K562 (cell line): Measurements from ENCODE around the gene MVB12B. TPM values are rescaled to one million over a fixed set of nuclear protein-coding genes. Genes with fewer than 3 reads are reported as not detected.
A peak's percentile ranks its signal among the peaks of the same experiment; 100 is the strongest.

ENCODE experiments used
- ATAC-seq: fragments of 200-7000 bp; cut with Tn5 transposase; 3 replicates; pipeline ENCODE4 v1.9.1; 2020; ENCODE audit warnings: moderate library complexity
- BruUV-seq: library from RNA; stranded (reverse); fragments of 400-500 nt; replicated peaks from 2 replicates; lab custom pipeline; 2021; lab: Mats Ljungman, UMichigan
- CTCF ChIA-PET: fragments of 300-600 bp; formaldehyde crosslinking; extraction: SDS; loops from one replicate; lab custom pipeline; 2021; ENCODE audit warnings: low intra/inter-chr PET ratio; lab: Yijun Ruan, JAX
- POLR2A ChIA-PET: fragments of 300-600, 350-650 bp; sonication (Branson Sonifier 250); formaldehyde crosslinking; extraction: SDS; loops from one replicate; lab custom pipeline; 2021; ENCODE audit warnings: antibody characterized with exemption, inconsistent platforms; lab: Yijun Ruan, JAX
- DNase-seq, 4 experiments: peaks; one replicate each; pipeline versions ENCODE4 v3.0.0 to v3.0.0-alpha.2; 2011 to 2018; ENCODE audit warnings: low spot score in 3 of 4, mixed read lengths in 3 of 4; ENCODE audit errors: extremely low read depth in 1 of 4
- FAIRE-seq: peaks from 2 replicates; lab custom pipeline; 2011; peaks lifted over from hg19 to GRCh38; lab: Jason Lieb, UNC
- H2AFZ ChIP-seq: 2 replicates; pipeline ENCODE4 v1.6.0; 2011; ENCODE audit warnings: low read depth, low read length, control low read depth, inconsistent platforms
- H3K27ac ChIP-seq: fragments of 200-600 bp; 3 replicates; pipeline ENCODE4 v1.8.0; 2011; ENCODE audit warnings: low read depth, mild to moderate bottlenecking, control low read depth, inconsistent platforms, low read length, moderate library complexity, mixed read lengths; ENCODE audit errors: extremely low read depth
- H3K27me3 ChIP-seq, 2 experiments: fragments of 300-600 bp in 1 of 2; 2 replicates in 1 of 2; 3 replicates in 1 of 2; pipeline versions ENCODE4 v1.6.0 to v1.8.0; 2011; ENCODE audit warnings: inconsistent platforms in 2 of 2, low read length in 2 of 2, mild to moderate bottlenecking in 1 of 2, mixed read lengths in 1 of 2, moderate library complexity in 1 of 2; ENCODE audit not compliant: control insufficient read depth in 2 of 2, insufficient read depth in 2 of 2
- H3K36me3 ChIP-seq: fragments of 300-600 bp; 3 replicates; pipeline ENCODE4 v1.8.0; 2011; ENCODE audit warnings: mild to moderate bottlenecking, low read length, inconsistent platforms; ENCODE audit not compliant: control insufficient read depth, insufficient read depth
- H3K4me1 ChIP-seq, 2 experiments: fragments of 200-600 bp in 1 of 2; replicated peaks in 1 of 2; 2 replicates in 1 of 2; 3 replicates in 1 of 2; pipeline versions ENCODE4 v1.5.1 to v1.8.0; 2011; ENCODE audit warnings: inconsistent platforms in 2 of 2, low read length in 2 of 2, mild to moderate bottlenecking in 1 of 2, mixed read lengths in 1 of 2, moderate library complexity in 1 of 2; ENCODE audit not compliant: control insufficient read depth in 2 of 2, insufficient read depth in 2 of 2
- H3K4me2 ChIP-seq: 2 replicates; pipeline ENCODE4 v1.6.1; 2011; ENCODE audit warnings: low read length, control low read depth, inconsistent platforms, mixed read lengths; ENCODE audit not compliant: insufficient read depth
- H3K4me3 ChIP-seq: fragments of 200-600 bp; sonication (generic), shearing (Covaris generic); 2 replicates; pipeline ENCODE4 v1.5.1; 2016; ENCODE audit warnings: control low read depth, inconsistent platforms
- H3K79me2 ChIP-seq: fragments of 200-600 bp; 3 replicates; pipeline ENCODE4 v1.8.0; 2011; ENCODE audit warnings: low read length, inconsistent platforms; ENCODE audit not compliant: control insufficient read depth, insufficient read depth
- H3K9ac ChIP-seq, 2 experiments: 2 replicates each; pipeline versions ENCODE4 v1.6.0 to v1.6.1; 2011; ENCODE audit warnings: low read depth in 2 of 2, low read length in 2 of 2, control low read depth in 1 of 2, inconsistent platforms in 1 of 2, mild to moderate bottlenecking in 1 of 2, mixed read lengths in 1 of 2; ENCODE audit not compliant: insufficient read depth in 1 of 2
- H3K9me1 ChIP-seq: one replicate; pipeline ENCODE4 v1.6.0; 2011; ENCODE audit warnings: inconsistent platforms, mild to moderate bottlenecking, low read length, moderate library complexity; ENCODE audit not compliant: control insufficient read depth, insufficient read depth
- H3K9me3 ChIP-seq: replicated peaks from 2 replicates; pipeline ENCODE4 v1.5.1; 2011; ENCODE audit warnings: low read depth, low read length, inconsistent platforms; ENCODE audit not compliant: control insufficient read depth, insufficient read depth
- H4K20me1 ChIP-seq: replicated peaks from 2 replicates; pipeline ENCODE4 v1.6.1; 2011; ENCODE audit warnings: low read length, inconsistent platforms, mixed read lengths; ENCODE audit not compliant: control insufficient read depth, insufficient read depth
- ADNP ChIP-seq: fragments of 200-800 bp; sonication (Bioruptor generic); IDR thresholded peaks from 2 replicates; pipeline ENCODE4 v1.6.1; 2016; ENCODE audit warnings: missing genetic modification characterization, missing compliant biosample characterization
- BCOR ChIP-seq: fragments of 450-650 bp; IDR thresholded peaks from 2 replicates; pipeline ENCODE4 v1.6.1; 2016
- BRF1 ChIP-seq: IDR thresholded peaks from 3 replicates; pipeline ENCODE4 v1.6.1; 2011; ENCODE audit warnings: borderline replicate concordance, mild to moderate bottlenecking; ENCODE audit not compliant: insufficient read length; ENCODE audit errors: extremely low read depth
- KDM1A ChIP-seq, 2 experiments: fragments of 450-650 bp; IDR thresholded peaks; 2 replicates each; pipeline ENCODE4 v1.6.1; 2016; ENCODE audit warnings: mild to moderate bottlenecking in 2 of 2
- MAFF ChIP-seq: IDR thresholded peaks from 2 replicates; pipeline ENCODE4 v1.6.1; 2012; ENCODE audit warnings: low read length, improper control_type of control experiment
- RBM25 ChIP-seq: fragments of 200-400 bp; formaldehyde crosslinking; IDR thresholded peaks from 2 replicates; pipeline ENCODE4 v1.6.1; 2018; ENCODE audit warnings: low read length, low read depth, moderate library complexity; ENCODE audit not compliant: severe bottlenecking
- RBM34 ChIP-seq: fragments of 200-400 bp; formaldehyde crosslinking; IDR thresholded peaks from 2 replicates; pipeline ENCODE4 v1.6.1; 2018; ENCODE audit warnings: low read length, borderline replicate concordance; ENCODE audit not compliant: insufficient read depth
- ZFP36 ChIP-seq: fragments of 150-350 bp; IDR thresholded peaks from 2 replicates; pipeline ENCODE4 v1.6.1; 2018; ENCODE audit warnings: low read length, low read depth; ENCODE audit not compliant: partially characterized antibody
- WGBS: fragments of 100-300 bp; shearing (Covaris generic); methylation state at CpG from one replicate; pipeline ENCODE4 v1.1.6; 2016; ENCODE audit warnings: low coverage, mixed read lengths; ENCODE audit not compliant: insufficient coverage; ENCODE audit errors: missing lambda C conversion rate; 5-methylcytosine and 5-hydroxymethylcytosine counted together
- in situ Hi-C: fragments of 300-500 bp; cut with MboI; formaldehyde crosslinking; loops from 4 replicates; pipeline ENCODE4 v1.15.0; 2018; ENCODE audit warnings: inconsistent platforms, mixed read lengths
- intact Hi-C: fragments of 100-400 bp; cut with micrococcal nuclease; formaldehyde crosslinking; loops from 2 replicates; pipeline ENCODE4 v1.14.2; 2022
- polyA plus RNA-seq, 8 experiments: library from polyadenylated mRNA; depleted of rRNA in 4 of 8; stranded (reverse) in 5 of 8; unstranded in 3 of 8; fragments of >200 nt; fragmentation: Nextera tagmentation in 2 of 8; fragmentation: Illumina TruSeq in 1 of 8; extraction: Ambion mirVana in 2 of 8; extraction: Trizol in 1 of 8; gene quantifications; 2 replicates each; pipeline versions ENCODE4 v1.2.1 to v1.2.3, GENCODE V29; 2011 to 2014; ENCODE audit warnings: inconsistent platforms in 1 of 8, missing spikeins in 1 of 8
- total RNA-seq, 7 experiments: library from RNA; depleted of rRNA in 6 of 7; stranded (reverse); fragments of >200 nt in 6 of 7; fragmentation: Illumina TruSeq in 2 of 7; extraction: Trizol in 2 of 7; gene quantifications; 2 replicates each; pipeline versions ENCODE4 v1.2.1 to v1.2.3, GENCODE V29; 2011 to 2021; ENCODE audit warnings: low replicate concordance in 1 of 7

Gene MVB12B
- total and polyA plus RNA-seq, 9 of the 15 experiments (the other 6 are each of a cell fraction or from before 2014, with no cell fraction given): not detected

- H3K36me3 ChIP-seq: no peaks in the 10 kb centered on the region
- POLR2A ChIA-PET: interaction anchor here (0.6 to 0.9 kb wide), 2 partner anchors 14 to 130 kb away, joined by 3 read pairs; no protein-coding TSS in a partner anchor
- BruUV-seq: no TSS peak
- H3K27me3 ChIP-seq: peaks cover 12 to 67% of the 10 kb centered on the region in 2 experiments
- no peak for FAIRE-seq
- 0 out of 2 replicates have a peak, but pooled peaks cover 3% of the 10 kb centered on the region for H4K20me1 ChIP-seq
- no peaks in the 10 kb centered on the region for H3K79me2 ChIP-seq
- H3K27ac ChIP-seq: no peak overlapping the region
- no peak for ATAC-seq
- H3K4me1 ChIP-seq: no peaks in the 10 kb centered on the region
- no peaks in the 10 kb centered on the region for H3K9me3 ChIP-seq
- CTCF ChIA-PET: no interaction called here
- peaks cover 2% of the 10 kb centered on the region for H3K9me1 ChIP-seq
- H2AFZ ChIP-seq: no peak overlapping the region
- in situ Hi-C loops: no loop called here
- DNase-seq: no peak
- 0% methylated on average over 12 of the region's 12 CpGs for WGBS
- H3K9ac ChIP-seq: no peak overlapping the region
- H3K4me2 ChIP-seq: no peak overlapping the region
- H3K4me3 ChIP-seq: no peak overlapping the region
- intact Hi-C loops: no loop called here
- TF ChIP-seq MAFF (no peak), KDM1A (IDR thresholded peaks at IDR 0.05) (peak in 1 of 2 experiments; percentile 25; a peak in 1 of 4 replicates), RBM25 (peak; percentile 88), RBM34 (no peak), BRF1 (no peak), BCOR (peak; percentile 70; the same call in 1 of the 2 replicates), ADNP (tag) (0 out of 2 replicates have a peak, but pooled peaks have one; percentile 20), ZFP36 (peak; percentile 55)
Measured at GRCh38 chr9:126449725-126450667, 123.4 kb downstream of the MVB12B start.
